ENCODE results near the gene PDE2A.

DNA sequence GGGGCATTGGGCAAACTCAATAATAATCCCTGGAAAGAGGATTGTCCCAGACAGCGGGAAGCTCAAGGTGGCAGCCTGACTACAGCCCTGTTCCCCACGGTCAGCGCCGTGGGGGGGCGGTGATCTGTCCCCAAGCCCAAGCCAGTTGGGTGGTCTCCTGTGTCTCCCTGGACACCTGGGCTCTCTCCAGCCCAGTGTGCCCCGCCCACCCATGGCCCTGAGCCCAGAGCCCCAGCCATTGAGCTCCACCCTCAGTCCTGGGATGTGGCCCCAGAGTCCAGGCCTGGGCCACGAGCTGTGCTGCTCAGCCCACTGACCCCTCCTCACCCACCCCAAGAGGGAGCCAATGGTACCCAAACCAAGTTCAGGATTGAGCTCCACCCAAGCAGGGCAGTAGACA lies 27.9 kb upstream of the PDE2A start:
- TF ChIP-seq ZNF384 (IDR thresholded peaks at IDR 0.05; ENCODE audit: borderline replicate concordance, low read depth, low read length) (no peak), FOXK2 (IDR thresholded peaks at IDR 0.05) (no peak), GABPA (IDR thresholded peaks at IDR 0.05; ENCODE audit: low read depth) (no peak), POLR2A (IDR thresholded peaks at IDR 0.05; ENCODE audit: low read depth, low read length) (no peak), RCOR1 (conservative IDR thresholded peaks at IDR 0.05; ENCODE audit: low read depth, low read length) (no peak), KDM1A (IDR thresholded peaks at IDR 0.05; ENCODE audit: borderline replicate concordance) (no peak), CEBPB (IDR thresholded peaks at IDR 0.05; ENCODE audit: borderline replicate concordance in 1 of 2, low read depth in 2 of 2, low read length in 2 of 2) (no peak), ZBED1 (IDR thresholded peaks at IDR 0.05; ENCODE audit: borderline replicate concordance) (no peak), KAT2A (conservative IDR thresholded peaks at IDR 0.05; ENCODE audit: control insufficient read depth, low read depth, low read length) (no peak), FOXM1 (IDR thresholded peaks at IDR 0.05; ENCODE audit: low read depth, low read length) (no peak), ZNF207 (IDR thresholded peaks at IDR 0.05; ENCODE audit: borderline replicate concordance) (no peak)
- TF ChIP-seq, protein P1, sequence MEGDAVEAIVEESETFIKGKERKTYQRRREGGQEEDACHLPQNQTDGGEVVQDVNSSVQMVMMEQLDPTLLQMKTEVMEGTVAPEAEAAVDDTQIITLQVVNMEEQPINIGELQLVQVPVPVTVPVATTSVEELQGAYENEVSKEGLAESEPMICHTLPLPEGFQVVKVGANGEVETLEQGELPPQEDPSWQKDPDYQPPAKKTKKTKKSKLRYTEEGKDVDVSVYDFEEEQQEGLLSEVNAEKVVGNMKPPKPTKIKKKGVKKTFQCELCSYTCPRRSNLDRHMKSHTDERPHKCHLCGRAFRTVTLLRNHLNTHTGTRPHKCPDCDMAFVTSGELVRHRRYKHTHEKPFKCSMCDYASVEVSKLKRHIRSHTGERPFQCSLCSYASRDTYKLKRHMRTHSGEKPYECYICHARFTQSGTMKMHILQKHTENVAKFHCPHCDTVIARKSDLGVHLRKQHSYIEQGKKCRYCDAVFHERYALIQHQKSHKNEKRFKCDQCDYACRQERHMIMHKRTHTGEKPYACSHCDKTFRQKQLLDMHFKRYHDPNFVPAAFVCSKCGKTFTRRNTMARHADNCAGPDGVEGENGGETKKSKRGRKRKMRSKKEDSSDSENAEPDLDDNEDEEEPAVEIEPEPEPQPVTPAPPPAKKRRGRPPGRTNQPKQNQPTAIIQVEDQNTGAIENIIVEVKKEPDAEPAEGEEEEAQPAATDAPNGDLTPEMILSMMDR (IDR thresholded peaks at IDR 0.05 in 2 of 3, conservative IDR thresholded peaks at IDR 0.05 in 1 of 3; ENCODE audit: control insufficient read depth in 2 of 3, extremely low read depth in 1 of 3, insufficient read depth in 1 of 3, low read depth in 3 of 3, low read length in 3 of 3) = no peak
